Lung (tissue), 12 donors: ENCODE data around the gene MUC4. TPM values are rescaled to one million over a fixed set of nuclear protein-coding genes. Genes with fewer than 3 reads are reported as not detected.
"Not testable (repeated sequence)": the region's sequence is repeated elsewhere in the genome, so short reads cannot be mapped to it uniquely, and the experiment has no call there.

ENCODE experiments used
- ATAC-seq: fragments of 200-7000 bp; cut with Tn5 transposase; one replicate; pipeline ENCODE4 v1.9.1; 2020; ENCODE audit warnings: moderate number of reproducible peaks; ENCODE audit not compliant: insufficient read depth, low FRiP score
- DNase-seq, 3 donors: peaks; one replicate each; pipeline ENCODE4 v3.0.0-alpha.2; 2013 to 2017
- H3K27ac ChIP-seq, 2 donors: one replicate each; pipeline ENCODE4 v1.5.1; 2013; ENCODE audit warnings: mild to moderate bottlenecking in 2 of 2, moderate library complexity in 2 of 2, control low read depth in 1 of 2, inconsistent platforms in 1 of 2, low read depth in 1 of 2, low read length in 1 of 2
- H3K27me3 ChIP-seq, 3 donors: one replicate each; pipeline ENCODE4 v1.5.1; 2013; ENCODE audit warnings: low read length in 2 of 3; ENCODE audit not compliant: control insufficient read depth in 3 of 3, insufficient read depth in 3 of 3
- H3K36me3 ChIP-seq, 4 donors: one replicate each; pipeline ENCODE4 v1.5.1; 2013; ENCODE audit warnings: low read length in 4 of 4, mild to moderate bottlenecking in 1 of 4, moderate library complexity in 1 of 4; ENCODE audit not compliant: control insufficient read depth in 4 of 4, insufficient read depth in 4 of 4
- H3K4me1 ChIP-seq, 5 donors: one replicate each; pipeline ENCODE4 v1.5.1; 2013; ENCODE audit warnings: low read length in 5 of 5, mild to moderate bottlenecking in 2 of 5, moderate library complexity in 1 of 5; ENCODE audit not compliant: control insufficient read depth in 5 of 5, insufficient read depth in 5 of 5
- H3K4me3 ChIP-seq: one replicate; pipeline ENCODE4 v1.5.1; 2013; ENCODE audit warnings: mild to moderate bottlenecking, control low read depth, moderate library complexity
- H3K9ac ChIP-seq, 2 donors: one replicate each; pipeline ENCODE4 v1.5.1; 2013; ENCODE audit warnings: low read length in 2 of 2, control low read depth in 1 of 2; ENCODE audit not compliant: insufficient read depth in 1 of 2
- H3K9me3 ChIP-seq, 4 donors: one replicate each; pipeline ENCODE4 v1.5.1; 2013; ENCODE audit warnings: low read length in 3 of 4, mild to moderate bottlenecking in 1 of 4, moderate library complexity in 1 of 4; ENCODE audit not compliant: control insufficient read depth in 4 of 4, insufficient read depth in 3 of 4
- WGBS, 2 donors: extraction: QIAGEN DNeasy Blood & Tissue Kit; methylation state at CpG; one replicate each; pipeline ENCODE4 v1.1.7; 2013; 5-methylcytosine and 5-hydroxymethylcytosine counted together
- polyA plus RNA-seq, 2 donors: library from polyadenylated mRNA; stranded (reverse); fragments of 200-250 nt; gene quantifications; one replicate each; pipeline ENCODE4 v1.2.1, GENCODE V29; 2013
- total RNA-seq, 2 donors: library from RNA; depleted of rRNA in 1 of 2; stranded (reverse); fragments of >200 nt in 1 of 2; gene quantifications; one replicate each; pipeline ENCODE4 v1.2.1, GENCODE V29; 2014 to 2021
- TF ChIP-seq, protein P1 (sequence below): IDR thresholded peaks from 2 replicates; pipeline ENCODE4 v1.5.1; 2012; ENCODE audit warnings: mild to moderate bottlenecking; ENCODE audit errors: control extremely low read depth, extremely low read depth
- donor health status: control.
- donor health status: control.
- donor health status: Bipolar disorder and iron deficiency.
- donor health status: healthy.
- donor health status: DM: yes; HTN: yes; CAD: no.

Gene MUC4
- total and polyA plus RNA-seq, 4 donors, result 10.0 to 56.0 (median 21.9) TPM

DNA sequence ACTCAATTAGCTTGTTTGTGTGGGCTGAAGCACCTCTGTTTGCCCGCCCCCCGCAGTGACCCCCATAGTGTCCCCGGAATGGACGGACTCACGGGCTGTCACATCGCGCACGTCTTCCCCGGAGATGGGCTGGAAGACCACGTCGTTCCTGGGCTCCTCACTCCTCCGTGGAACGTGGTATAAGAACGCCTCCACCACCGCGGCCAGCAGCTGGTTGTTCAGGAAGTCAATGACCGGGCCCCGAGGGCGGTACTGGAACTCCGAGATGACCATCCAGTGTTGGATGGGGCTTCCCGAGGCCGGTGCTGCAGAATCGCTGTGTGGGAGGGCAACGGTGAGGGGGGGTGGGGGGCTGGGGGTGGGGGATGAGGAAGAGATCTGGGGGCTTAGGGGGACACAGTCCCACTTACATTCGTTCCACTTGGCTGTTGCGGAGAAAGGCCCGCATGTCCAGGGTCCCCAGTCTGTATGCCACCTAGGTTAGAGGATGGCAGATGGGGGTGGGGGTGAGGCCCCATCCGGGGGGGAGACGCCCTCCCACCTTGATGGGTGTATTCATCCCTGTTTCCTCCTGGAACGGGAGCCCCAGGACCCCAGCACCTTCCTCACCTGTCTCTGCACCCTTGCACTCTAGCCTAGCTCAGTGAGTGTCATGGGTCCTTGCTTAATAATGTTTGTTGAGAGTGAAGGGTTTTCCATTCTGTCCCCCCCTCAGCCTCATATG lies 60.8 kb downstream of the MUC4 start:
- Histone ChIP-seq H3K27ac (no peak overlapping the region), H3K36me3 (no peaks in the 10 kb centered on the region), H3K4me1 (peaks cover 0 to 6% (median 0%) of the 10 kb centered on the region in 5 donors), H3K9me3 (no peaks in the 10 kb centered on the region), H3K4me3 (no peak overlapping the region), H3K27me3 (peaks cover 0 to 12% (median 0%) of the 10 kb centered on the region in 3 donors), H3K9ac (no peak overlapping the region)
- no peak for ATAC-seq
- DNase-seq, result no peak
- TF ChIP-seq, protein P1, sequence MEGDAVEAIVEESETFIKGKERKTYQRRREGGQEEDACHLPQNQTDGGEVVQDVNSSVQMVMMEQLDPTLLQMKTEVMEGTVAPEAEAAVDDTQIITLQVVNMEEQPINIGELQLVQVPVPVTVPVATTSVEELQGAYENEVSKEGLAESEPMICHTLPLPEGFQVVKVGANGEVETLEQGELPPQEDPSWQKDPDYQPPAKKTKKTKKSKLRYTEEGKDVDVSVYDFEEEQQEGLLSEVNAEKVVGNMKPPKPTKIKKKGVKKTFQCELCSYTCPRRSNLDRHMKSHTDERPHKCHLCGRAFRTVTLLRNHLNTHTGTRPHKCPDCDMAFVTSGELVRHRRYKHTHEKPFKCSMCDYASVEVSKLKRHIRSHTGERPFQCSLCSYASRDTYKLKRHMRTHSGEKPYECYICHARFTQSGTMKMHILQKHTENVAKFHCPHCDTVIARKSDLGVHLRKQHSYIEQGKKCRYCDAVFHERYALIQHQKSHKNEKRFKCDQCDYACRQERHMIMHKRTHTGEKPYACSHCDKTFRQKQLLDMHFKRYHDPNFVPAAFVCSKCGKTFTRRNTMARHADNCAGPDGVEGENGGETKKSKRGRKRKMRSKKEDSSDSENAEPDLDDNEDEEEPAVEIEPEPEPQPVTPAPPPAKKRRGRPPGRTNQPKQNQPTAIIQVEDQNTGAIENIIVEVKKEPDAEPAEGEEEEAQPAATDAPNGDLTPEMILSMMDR, result no peak
- WGBS, 2 donors, result 90 to 92% methylated on average over 28 to 29 of the region's 30 CpGs

DNA sequence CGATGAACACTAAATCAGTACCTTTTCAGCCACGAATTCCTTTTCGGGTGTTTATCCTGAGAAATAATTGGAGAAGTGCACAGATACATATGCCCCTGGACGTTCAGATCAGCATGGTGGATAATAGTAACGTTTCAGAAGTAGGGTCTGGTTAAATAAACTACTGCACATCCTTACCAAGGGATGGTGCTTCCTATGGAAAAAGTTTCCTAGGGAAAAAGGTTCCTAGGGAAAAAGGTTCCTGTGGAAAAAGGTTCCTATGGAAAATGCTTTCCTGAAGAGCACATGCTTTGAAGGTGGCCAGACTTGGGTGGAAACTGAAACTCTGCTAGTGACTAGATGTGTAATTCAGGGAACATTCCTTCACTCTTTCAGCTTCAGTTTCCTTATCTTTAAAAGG lies 62.6 kb downstream of the MUC4 start:
- ATAC-seq, H3K4me3 ChIP-seq, DNase-seq, H3K27ac ChIP-seq, H3K27me3 ChIP-seq, H3K9ac ChIP-seq, H3K9me3 ChIP-seq, H3K4me1 ChIP-seq, H3K36me3 ChIP-seq: not testable (repeated sequence)
- 84 to 86% methylated on average over 5 of the region's 5 CpGs for WGBS, 2 donors

DNA sequence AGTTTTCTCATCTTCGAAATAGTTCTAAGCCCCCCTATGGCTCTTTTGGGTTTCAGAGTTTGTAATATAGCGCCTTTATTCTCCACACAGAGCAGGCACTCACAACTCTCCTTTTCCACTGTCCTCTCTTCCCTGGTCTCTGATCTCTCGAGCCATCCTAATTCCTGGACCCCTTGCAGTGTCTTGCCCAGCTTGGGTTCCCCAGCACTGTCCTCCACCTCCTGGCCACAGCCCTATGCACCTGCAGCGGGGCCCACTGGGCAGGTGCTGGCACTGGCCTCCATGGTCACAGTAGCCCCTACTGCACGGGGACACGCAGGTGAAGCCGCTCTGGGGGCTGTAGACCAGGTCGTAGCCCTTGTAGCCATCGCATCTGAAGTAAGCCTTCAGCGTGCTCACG lies 63.1 kb downstream of the MUC4 start:
- WGBS, 2 donors, result 96 to 97% methylated on average over 11 of the region's 11 CpGs
- H3K4me3 ChIP-seq, result no peak overlapping the region
- H3K9me3 ChIP-seq, result no peaks in the 10 kb centered on the region
- H3K27me3 ChIP-seq, result peaks cover 0 to 10% (median 0%) of the 10 kb centered on the region in 3 donors
- H3K27ac ChIP-seq, result no peak overlapping the region
- H3K36me3 ChIP-seq, result no peaks in the 10 kb centered on the region
- no peak overlapping the region for H3K9ac ChIP-seq
- TF ChIP-seq, protein P1, result no peak
- DNase-seq, result no peak
- H3K4me1 ChIP-seq, result peaks cover 0 to 6% (median 0%) of the 10 kb centered on the region in 5 donors
- no peak for ATAC-seq

DNA sequence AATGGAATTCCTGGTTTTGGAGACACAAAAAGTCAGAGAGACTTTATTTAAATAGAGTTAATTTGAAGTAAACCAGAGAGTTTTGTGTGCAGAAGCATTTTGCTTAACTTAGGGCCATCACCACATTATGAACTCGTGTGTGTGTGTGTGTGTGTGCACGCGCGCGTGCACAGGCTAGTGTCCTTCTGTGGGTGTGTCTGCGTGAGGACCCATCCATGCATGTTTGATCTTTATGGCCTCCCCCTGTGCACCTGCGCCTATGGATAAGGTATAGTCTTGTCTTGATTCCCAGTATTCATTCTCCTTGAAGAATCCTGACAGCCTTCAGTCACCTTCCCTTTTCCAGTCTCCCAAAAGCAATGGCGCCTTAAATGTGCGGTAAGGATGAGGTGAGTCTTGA lies 65.0 kb downstream of the MUC4 start:
- Histone ChIP-seq H3K9ac (no peak overlapping the region), H3K4me1 (no peaks in the 10 kb centered on the region), H3K9me3 (no peaks in the 10 kb centered on the region), H3K36me3 (no peaks in the 10 kb centered on the region), H3K27me3 (peaks cover 0 to 18% (median 0%) of the 10 kb centered on the region in 3 donors), H3K4me3 (no peak overlapping the region), H3K27ac (no peak overlapping the region)
- DNase-seq, result no peak
- no peak for ATAC-seq
- WGBS, 2 donors, result 85 to 87% methylated on average over 9 of the region's 9 CpGs
- TF ChIP-seq, protein P1, result no peak
